Mucosa of rectum (tissue), 2 donors: ENCODE results near the gene SLC7A7.

Source experiments
- H3K27ac ChIP-seq, 2 donors: one replicate each; pipeline ENCODE4 v1.7.0; 2013; ENCODE audit warnings: inconsistent platforms in 2 of 2, low read depth in 2 of 2, low read length in 2 of 2
- H3K27me3 ChIP-seq, 2 donors: one replicate each; pipeline ENCODE4 v1.7.0; 2013; ENCODE audit warnings: low read length in 2 of 2; ENCODE audit not compliant: control insufficient read depth in 2 of 2, insufficient read depth in 2 of 2
- H3K36me3 ChIP-seq, 2 donors: one replicate each; pipeline ENCODE4 v1.7.0; 2013; ENCODE audit warnings: low read length in 2 of 2; ENCODE audit not compliant: control insufficient read depth in 2 of 2, insufficient read depth in 2 of 2
- H3K4me1 ChIP-seq, 2 donors: one replicate each; pipeline ENCODE4 v1.7.0; 2013; ENCODE audit warnings: low read length in 2 of 2, mild to moderate bottlenecking in 1 of 2; ENCODE audit not compliant: control insufficient read depth in 2 of 2, insufficient read depth in 2 of 2
- H3K4me3 ChIP-seq, 2 donors: one replicate each; pipeline ENCODE4 v1.7.0; 2013; ENCODE audit warnings: low read length in 2 of 2
- H3K9ac ChIP-seq, 2 donors: one replicate each; pipeline ENCODE4 v1.7.0; 2013; ENCODE audit warnings: low read length in 2 of 2, low read depth in 1 of 2, mild to moderate bottlenecking in 1 of 2
- H3K9me3 ChIP-seq, 2 donors: one replicate each; pipeline ENCODE4 v1.7.0; 2013; ENCODE audit warnings: low read length in 2 of 2; ENCODE audit not compliant: control insufficient read depth in 2 of 2
- donor health status: healthy.
- donor health status: Normal muscosa, but diverticular disease.

SLC7A7 gene

DNA sequence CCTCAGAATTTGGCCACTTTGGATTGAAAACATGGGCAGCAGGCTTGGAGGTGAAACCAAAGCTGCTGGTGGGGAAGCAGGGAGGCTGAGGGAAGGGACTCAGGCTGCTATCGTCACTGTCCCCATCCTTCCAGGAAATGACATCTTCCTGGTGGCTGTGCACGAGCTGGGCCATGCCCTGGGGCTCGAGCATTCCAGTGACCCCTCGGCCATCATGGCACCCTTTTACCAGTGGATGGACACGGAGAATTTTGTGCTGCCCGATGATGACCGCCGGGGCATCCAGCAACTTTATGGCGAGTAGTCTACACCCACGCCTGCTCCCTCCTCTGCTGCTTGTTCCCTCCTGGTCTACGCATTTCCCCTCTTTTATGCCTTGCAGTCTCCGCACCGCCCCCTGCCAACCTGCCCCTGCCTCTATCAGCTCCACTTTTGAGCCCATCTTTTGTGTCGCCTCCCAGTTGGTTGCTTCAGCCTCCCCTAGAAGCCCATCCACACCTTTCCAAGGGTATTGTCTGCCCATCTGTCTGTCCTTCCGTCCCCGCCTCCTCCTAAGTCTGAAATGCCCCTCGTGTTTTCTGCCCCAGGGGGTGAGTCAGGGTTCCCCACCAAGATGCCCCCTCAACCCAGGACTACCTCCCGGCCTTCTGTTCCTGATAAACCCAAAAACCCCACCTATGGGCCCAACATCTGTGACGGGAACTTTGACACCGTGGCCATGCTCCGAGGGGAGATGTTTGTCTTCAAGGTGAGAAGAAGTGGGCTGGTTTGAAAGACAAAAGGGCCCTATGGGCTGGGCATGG is 28.1 kb upstream of the SLC7A7 start:
- Histone ChIP-seq H3K4me3 (no peak overlapping the region), H3K27ac (no peak overlapping the region), H3K9ac (no peak overlapping the region), H3K4me1 (peaks cover 15 to 16% of the 10 kb centered on the region in 2 donors), H3K36me3 (peaks cover 46 to 51% of the 10 kb centered on the region in 2 donors), H3K27me3 (no peaks in the 10 kb centered on the region), H3K9me3 (no peaks in the 10 kb centered on the region)

DNA sequence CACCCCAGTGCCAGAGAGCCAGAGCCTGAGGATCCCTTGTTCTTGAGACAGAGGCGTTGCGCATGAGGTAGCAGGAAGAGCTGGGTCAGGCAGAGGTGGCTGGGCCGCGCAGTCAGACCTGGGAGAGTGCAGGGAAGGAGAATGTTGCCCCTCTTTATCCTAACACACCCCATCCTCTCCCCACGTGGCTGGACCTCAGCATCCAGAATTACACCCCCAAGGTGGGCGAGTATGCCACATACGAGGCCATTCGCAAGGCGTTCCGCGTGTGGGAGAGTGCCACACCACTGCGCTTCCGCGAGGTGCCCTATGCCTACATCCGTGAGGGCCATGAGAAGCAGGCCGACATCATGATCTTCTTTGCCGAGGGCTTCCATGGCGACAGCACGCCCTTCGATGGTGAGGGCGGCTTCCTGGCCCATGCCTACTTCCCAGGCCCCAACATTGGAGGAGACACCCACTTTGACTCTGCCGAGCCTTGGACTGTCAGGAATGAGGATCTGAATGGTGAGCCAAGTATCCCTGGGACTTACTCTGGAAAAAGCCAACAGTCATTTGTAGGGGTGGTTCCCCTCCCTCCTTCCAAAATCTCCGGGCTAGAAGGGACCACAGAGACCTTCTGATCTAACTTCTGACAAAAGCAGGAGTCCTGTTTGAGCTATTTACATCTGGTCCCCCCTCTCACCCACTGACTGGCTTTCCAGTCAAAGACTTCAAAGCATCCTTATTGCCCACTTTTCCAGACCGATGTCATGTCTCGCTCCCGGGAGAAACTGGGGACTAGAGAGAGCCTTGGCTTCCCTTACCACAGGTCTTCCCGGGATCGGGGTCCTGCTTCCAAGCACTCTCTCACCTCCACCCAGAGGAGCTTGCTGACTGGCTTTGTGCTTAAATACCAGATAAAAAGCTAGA is 27.2 kb upstream of the SLC7A7 start:
- no peaks in the 10 kb centered on the region for H3K27me3 ChIP-seq
- no peaks in the 10 kb centered on the region for H3K9me3 ChIP-seq
- H3K4me3 ChIP-seq, result no peak overlapping the region
- H3K9ac ChIP-seq, result no peak overlapping the region
- peaks cover 46 to 51% of the 10 kb centered on the region in 2 donors for H3K36me3 ChIP-seq
- H3K27ac ChIP-seq, result no peak overlapping the region
- peaks cover 10 to 20% of the 10 kb centered on the region in 2 donors for H3K4me1 ChIP-seq

DNA sequence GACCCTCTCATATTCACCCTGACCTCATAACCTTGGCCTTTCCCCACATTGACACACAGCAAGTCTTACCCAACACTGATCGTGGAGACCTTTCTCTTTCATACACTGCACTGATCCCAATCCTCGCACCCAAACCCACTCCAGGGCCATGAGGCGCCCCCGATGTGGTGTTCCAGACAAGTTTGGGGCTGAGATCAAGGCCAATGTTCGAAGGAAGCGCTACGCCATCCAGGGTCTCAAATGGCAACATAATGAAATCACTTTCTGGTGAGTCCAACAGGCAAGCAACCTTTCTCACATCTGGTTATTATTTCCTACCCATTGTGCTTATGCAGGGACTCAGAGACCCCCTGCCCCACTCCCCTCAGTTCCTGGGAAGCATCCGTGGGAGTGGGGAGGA is 26.5 kb upstream of the SLC7A7 start:
- H3K9ac ChIP-seq, result no peak overlapping the region

DNA sequence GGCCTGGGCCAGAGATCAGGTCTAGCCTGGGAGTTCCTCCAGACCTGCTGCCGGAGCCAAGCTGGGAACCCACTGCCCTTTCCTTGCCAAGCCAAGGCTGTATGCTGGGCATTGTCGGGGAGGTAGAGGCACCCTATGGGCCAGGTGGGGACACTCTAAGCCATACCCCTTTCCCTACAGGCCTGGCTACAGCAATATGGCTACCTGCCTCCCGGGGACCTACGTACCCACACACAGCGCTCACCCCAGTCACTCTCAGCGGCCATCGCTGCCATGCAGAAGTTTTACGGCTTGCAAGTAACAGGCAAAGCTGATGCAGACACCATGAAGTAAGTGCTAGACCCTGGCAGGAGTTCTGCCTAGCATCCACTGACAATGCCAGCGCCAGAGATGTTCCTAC is 26.1 kb upstream of the SLC7A7 start:
- no peak overlapping the region for H3K27ac ChIP-seq
- H3K27me3 ChIP-seq, result no peaks in the 10 kb centered on the region
- peaks cover 43 to 45% of the 10 kb centered on the region in 2 donors for H3K36me3 ChIP-seq
- no peak overlapping the region for H3K4me3 ChIP-seq
- H3K9me3 ChIP-seq, result no peaks in the 10 kb centered on the region
- H3K4me1 ChIP-seq, result peaks cover 9 to 17% of the 10 kb centered on the region in 2 donors
- no peak overlapping the region for H3K9ac ChIP-seq

More for the DNA sequence above, 26.5 kb upstream of the SLC7A7 start:
- Histone ChIP-seq H3K4me3 (no peak overlapping the region), H3K27ac (no peak overlapping the region), H3K27me3 (no peaks in the 10 kb centered on the region), H3K9me3 (no peaks in the 10 kb centered on the region), H3K4me1 (peaks cover 10 to 19% of the 10 kb centered on the region in 2 donors), H3K36me3 (peaks cover 46 to 48% of the 10 kb centered on the region in 2 donors)

DNA sequence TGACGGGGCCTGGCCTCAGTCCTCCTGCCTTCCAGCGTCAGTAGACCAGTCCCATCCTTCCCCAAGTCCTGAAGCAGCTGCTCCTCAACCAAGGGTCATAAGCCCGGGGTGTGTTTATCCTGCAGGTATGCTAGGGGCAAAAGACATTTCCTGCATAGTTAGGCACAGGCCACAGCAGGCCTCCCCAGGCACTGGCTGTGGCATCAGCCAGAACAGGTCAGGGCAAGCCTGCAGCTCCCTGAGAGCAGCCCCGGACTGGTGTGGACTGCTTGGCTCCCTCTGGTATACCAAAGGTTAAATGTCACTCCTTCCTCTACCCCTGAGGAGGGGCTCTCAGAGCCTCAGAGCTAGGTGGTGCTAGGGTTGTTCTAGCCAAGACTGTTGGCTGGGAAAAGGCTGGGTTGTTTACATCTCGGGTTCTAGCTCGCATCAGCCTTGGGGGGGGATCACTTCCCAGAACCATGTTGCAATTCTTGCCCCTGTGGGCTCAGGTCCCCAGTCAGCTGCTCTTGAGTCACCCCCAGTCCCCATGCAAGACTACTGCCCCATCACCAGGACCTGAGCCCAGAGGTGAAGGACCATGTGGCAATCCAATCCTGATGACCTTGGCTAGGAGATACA is 24.0 kb upstream of the SLC7A7 start:
- peak overlapping the region in 1 of 2 donors; percentile 96 for H3K9ac ChIP-seq
- H3K27me3 ChIP-seq, result no peaks in the 10 kb centered on the region
- H3K4me3 ChIP-seq, result peak overlapping the region; percentile 28 to 90
- H3K27ac ChIP-seq, result peak overlapping the region in 1 of 2 donors; percentile 88
- H3K36me3 ChIP-seq, result peaks cover 26 to 36% of the 10 kb centered on the region in 2 donors
- H3K4me1 ChIP-seq, result peaks cover 10 to 17% of the 10 kb centered on the region in 2 donors
- no peaks in the 10 kb centered on the region for H3K9me3 ChIP-seq

DNA sequence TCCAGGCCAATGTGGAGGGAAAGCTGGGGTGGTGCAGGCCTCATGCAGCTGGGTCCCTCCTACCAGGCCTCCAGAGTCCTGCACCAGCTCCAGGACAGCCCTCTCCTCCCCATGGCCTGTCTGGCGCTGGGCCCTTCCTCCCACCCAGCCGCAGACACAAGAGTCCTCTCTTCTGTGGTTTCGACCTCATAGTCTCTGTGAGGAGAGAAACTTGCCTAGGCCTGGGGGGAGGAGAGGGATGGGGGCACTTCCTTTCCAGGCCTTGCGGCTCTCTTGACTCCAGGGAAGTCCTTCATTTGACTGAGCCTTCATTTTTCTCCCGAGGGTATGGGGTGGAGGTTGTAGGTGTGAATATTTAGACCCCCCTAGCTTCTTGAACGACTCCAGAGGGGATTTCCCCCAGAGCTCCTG is 23.4 kb upstream of the SLC7A7 start:
- H3K4me3 ChIP-seq, result peak overlapping the region; percentile 90 to 96
- peaks cover 10 to 17% of the 10 kb centered on the region in 2 donors for H3K4me1 ChIP-seq
- H3K36me3 ChIP-seq, result peaks cover 29 to 38% of the 10 kb centered on the region in 2 donors
- H3K9me3 ChIP-seq, result no peaks in the 10 kb centered on the region
- H3K9ac ChIP-seq, result peak overlapping the region; percentile 84 to 96
- peak overlapping the region; percentile 85 to 88 for H3K27ac ChIP-seq
- H3K27me3 ChIP-seq, result no peaks in the 10 kb centered on the region

DNA sequence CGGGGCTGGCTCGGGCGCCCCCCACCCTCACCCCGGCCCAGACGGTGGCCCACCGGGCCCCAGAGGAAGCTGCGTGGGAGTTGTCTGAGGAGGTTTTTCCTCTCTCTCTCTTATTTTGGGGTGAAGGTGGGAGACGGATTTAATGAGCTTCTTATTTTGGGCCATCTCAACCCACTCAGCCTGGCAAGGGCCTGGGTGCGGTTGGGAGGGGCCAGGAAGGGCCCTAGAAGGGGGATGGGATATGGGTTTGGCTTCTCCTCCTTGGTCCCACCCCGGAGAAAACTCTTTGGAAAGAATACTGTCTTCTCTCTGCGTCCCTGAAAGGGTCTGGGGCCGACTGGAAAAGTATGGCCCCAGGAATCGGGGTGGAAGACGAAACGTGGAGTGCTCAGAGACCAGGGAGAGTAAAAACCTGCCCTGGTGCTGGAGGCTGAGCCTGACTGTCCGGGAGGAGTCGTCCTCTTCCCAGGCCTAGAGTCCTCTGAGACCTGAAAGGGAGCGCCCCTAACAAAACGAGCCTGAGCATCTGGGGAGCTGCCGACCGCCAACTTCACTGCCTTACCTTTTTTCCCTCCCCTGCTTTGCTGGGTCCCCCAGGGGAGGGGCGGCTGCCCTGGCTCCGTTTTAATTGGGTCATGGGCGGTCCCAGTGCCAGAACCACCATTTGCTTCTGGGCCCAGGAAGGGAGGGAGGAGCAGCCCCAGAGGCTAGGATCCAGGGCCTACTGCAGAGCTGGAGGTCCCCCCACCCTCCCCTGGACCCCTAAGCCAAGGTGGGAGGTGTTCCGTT is 22.7 kb upstream of the SLC7A7 start:
- H3K9me3 ChIP-seq, result no peaks in the 10 kb centered on the region
- H3K4me1 ChIP-seq, result peaks cover 10 to 17% of the 10 kb centered on the region in 2 donors
- peak overlapping the region; percentile 85 to 88 for H3K27ac ChIP-seq
- peak overlapping the region; percentile 84 to 96 for H3K9ac ChIP-seq
- H3K4me3 ChIP-seq, result peak overlapping the region; percentile 90 to 96
- peaks cover 25 to 34% of the 10 kb centered on the region in 2 donors for H3K36me3 ChIP-seq
- no peaks in the 10 kb centered on the region for H3K27me3 ChIP-seq

DNA sequence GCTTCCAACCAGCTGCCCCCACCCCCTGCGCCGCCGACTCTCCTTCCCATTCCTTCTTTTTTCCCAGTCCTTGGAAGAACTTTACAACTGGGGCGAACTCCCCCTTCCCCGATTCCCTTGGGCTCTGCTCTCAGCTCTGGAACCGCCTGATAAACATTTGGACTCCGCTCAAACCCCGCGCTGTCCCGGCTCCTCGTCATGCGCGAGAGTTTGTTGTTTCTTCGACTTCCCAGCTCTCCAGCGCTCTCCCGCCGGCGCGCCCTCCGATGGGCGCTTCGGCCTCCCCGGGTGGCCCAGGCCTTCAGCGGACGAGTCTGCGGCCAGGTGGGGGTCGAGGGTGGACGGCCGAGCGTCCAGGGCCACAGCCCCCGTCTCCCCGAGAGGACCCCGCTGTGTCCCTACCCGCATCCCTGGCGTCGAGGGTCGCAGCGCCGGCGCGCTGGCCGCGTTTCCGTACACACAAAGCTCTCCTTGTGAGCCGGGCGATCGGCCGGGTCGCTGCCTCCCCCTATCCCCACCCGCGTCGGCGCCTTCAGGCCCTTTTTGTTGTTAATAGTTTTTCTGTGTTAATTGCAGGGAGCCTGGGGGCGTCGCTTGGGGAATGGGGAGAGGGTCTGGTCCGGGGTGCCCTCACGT is 22.0 kb upstream of the SLC7A7 start:
- Histone ChIP-seq H3K27ac (peak overlapping the region; percentile 85 to 88), H3K9ac (peak overlapping the region; percentile 84 to 96), H3K9me3 (no peaks in the 10 kb centered on the region), H3K4me3 (peak overlapping the region; percentile 90 to 96), H3K4me1 (peaks cover 10 to 17% of the 10 kb centered on the region in 2 donors), H3K36me3 (peaks cover 20 to 28% of the 10 kb centered on the region in 2 donors), H3K27me3 (no peaks in the 10 kb centered on the region)
